ENCODE data around the gene UBQLN3.

The UBQLN3 gene

DNA sequence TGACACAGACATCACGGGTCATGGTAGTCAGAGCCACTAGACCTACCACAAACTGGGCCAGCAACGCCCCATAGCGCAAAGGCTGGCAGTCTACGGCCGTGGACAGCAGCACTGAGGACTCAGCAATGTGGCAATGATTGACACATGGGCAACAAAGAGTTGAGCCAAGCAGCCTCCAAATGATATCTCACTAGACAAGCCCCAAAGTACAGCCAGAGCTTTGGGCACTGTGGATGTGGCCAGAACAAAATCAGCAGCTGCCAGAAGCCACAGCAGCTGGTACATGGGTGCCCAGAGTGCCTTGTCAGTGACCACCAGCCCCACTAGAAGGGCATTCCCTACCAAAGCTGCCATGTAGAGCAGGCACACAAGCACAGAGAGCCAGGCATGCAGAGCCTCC lies 18.0 kb upstream of the UBQLN3 start:
- Mint-ChIP-seq H3K36me3 (ENCODE audit: insufficient read depth) (no peaks in the 10 kb centered on the region), H3K27ac (ENCODE audit: low read depth) (no peak overlapping the region), H3K4me3 (no peak overlapping the region), H3K9me3 (no peaks in the 10 kb centered on the region), H3K4me1 (no peaks in the 10 kb centered on the region), H3K27me3 (peaks cover 57% of the 10 kb centered on the region)
- ATAC-seq (replicated peaks; ENCODE audit: extremely low read depth, poor library complexity, severe bottlenecking) = no peak
- DNase-seq (ENCODE audit: low spot score in 2 of 2) = no peak

- no peaks in the 10 kb centered on the region for H3K4me1 Mint-ChIP-seq
- no peak overlapping the region for H3K4me3 Mint-ChIP-seq
- H3K36me3 Mint-ChIP-seq (ENCODE audit: insufficient read depth) = no peaks in the 10 kb centered on the region
- ATAC-seq (replicated peaks; ENCODE audit: extremely low read depth, poor library complexity, severe bottlenecking) (no peak), DNase-seq (ENCODE audit: low spot score in 2 of 2) (no peak)
- H3K27me3 Mint-ChIP-seq = peaks cover 38% of the 10 kb centered on the region
- H3K9me3 Mint-ChIP-seq = no peaks in the 10 kb centered on the region
- H3K27ac Mint-ChIP-seq (ENCODE audit: low read depth) = no peak overlapping the region
Observed at GRCh38 chr11:5524756-5525155, 15.0 kb upstream of the UBQLN3 start.

- Mint-ChIP-seq H3K36me3 (ENCODE audit: insufficient read depth) (no peaks in the 10 kb centered on the region), H3K27me3 (peaks cover 31% of the 10 kb centered on the region), H3K4me1 (no peaks in the 10 kb centered on the region), H3K9me3 (no peaks in the 10 kb centered on the region), H3K27ac (ENCODE audit: low read depth) (no peak overlapping the region), H3K4me3 (no peak overlapping the region)
- DNase-seq (ENCODE audit: low spot score in 2 of 2) = no peak
- no peak for ATAC-seq (replicated peaks; ENCODE audit: extremely low read depth, poor library complexity, severe bottlenecking)
Observed at GRCh38 chr11:5522308-5522707, 12.6 kb upstream of the UBQLN3 start.

DNA sequence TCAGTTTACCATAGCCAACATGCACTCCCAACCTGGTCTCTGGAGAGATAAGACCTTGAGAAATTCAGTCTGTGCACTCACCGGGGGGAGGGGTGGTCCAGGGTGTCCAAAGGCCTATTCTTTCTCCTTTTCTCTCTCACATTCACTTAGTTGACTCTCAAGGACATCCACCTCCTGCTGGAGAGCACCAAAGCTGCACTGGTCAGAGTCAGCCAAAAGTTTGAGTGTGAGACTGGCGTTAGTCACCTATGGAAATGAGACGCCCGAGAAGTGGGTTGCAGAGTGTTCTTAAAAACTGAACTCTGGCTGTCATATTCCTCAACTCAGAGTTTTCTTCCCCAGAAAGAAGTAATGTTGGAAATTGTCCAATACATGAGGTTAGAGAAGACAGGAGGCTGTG lies 11.8 kb upstream of the UBQLN3 start:
- peaks cover 23% of the 10 kb centered on the region for H3K27me3 Mint-ChIP-seq
- no peaks in the 10 kb centered on the region for H3K36me3 Mint-ChIP-seq (ENCODE audit: insufficient read depth)
- H3K4me1 Mint-ChIP-seq = no peaks in the 10 kb centered on the region
- no peak overlapping the region for H3K27ac Mint-ChIP-seq (ENCODE audit: low read depth)
- ATAC-seq (replicated peaks; ENCODE audit: extremely low read depth, poor library complexity, severe bottlenecking) (no peak), DNase-seq (ENCODE audit: low spot score in 2 of 2) (no peak)
- no peak overlapping the region for H3K4me3 Mint-ChIP-seq
- H3K9me3 Mint-ChIP-seq = no peaks in the 10 kb centered on the region

- ATAC-seq (replicated peaks; ENCODE audit: extremely low read depth, poor library complexity, severe bottlenecking) (no peak), DNase-seq (ENCODE audit: low spot score in 2 of 2) (no peak)
- Mint-ChIP-seq H3K27ac (ENCODE audit: low read depth) (no peak within 1 kb of the TSS), H3K36me3 (ENCODE audit: insufficient read depth) (no peaks in the 10 kb centered on the region), H3K4me3 (no peak within 1 kb of the TSS), H3K4me1 (no peaks in the 10 kb centered on the region), H3K27me3 (no peaks in the 10 kb centered on the region), H3K9me3 (no peaks in the 10 kb centered on the region)
Observed at GRCh38 chr11:5516599-5516998, 6.8 kb upstream of the UBQLN3 start, which contains the start of gene UBQLNL. UBQLNL (minus strand) TSS chr11:5516699; CDS start chr11:5516441, 258 bp downstream.

DNA sequence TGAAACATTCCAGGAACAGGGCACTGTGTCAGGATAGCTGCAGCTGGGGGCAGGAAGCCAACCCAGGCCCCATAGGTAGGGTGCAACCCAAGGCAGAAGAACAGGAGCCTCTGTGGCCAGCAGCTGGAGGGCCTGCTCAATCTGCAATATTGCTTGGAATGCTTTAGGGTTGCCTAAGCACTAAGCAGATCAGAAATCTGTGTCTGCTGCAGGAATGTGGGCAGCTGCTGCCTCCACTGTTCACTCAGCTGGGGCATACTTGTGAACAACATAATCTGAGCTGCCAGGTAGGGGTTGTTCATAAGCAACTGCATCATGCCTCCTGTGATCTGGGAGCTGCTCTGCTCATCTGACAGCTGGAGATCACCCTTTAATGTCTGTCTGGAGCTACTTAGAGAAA lies 5.1 kb upstream of the UBQLN3 start:
- no peak for DNase-seq (ENCODE audit: low spot score in 2 of 2)
- Mint-ChIP-seq H3K4me3 (no peak overlapping the region), H3K36me3 (ENCODE audit: insufficient read depth) (no peaks in the 10 kb centered on the region), H3K9me3 (no peaks in the 10 kb centered on the region), H3K4me1 (no peaks in the 10 kb centered on the region), H3K27ac (ENCODE audit: low read depth) (no peak overlapping the region), H3K27me3 (no peaks in the 10 kb centered on the region)
- ATAC-seq (replicated peaks; ENCODE audit: extremely low read depth, poor library complexity, severe bottlenecking) = no peak

GRCh38 chr11:5508605-5509004 lies 1.2 kb downstream of the UBQLN3 start:
- no peaks in the 10 kb centered on the region for H3K4me1 Mint-ChIP-seq
- no peaks in the 10 kb centered on the region for H3K36me3 Mint-ChIP-seq (ENCODE audit: insufficient read depth)
- no peak overlapping the region for H3K4me3 Mint-ChIP-seq
- DNase-seq (ENCODE audit: low spot score in 2 of 2) (no peak), ATAC-seq (replicated peaks; ENCODE audit: extremely low read depth, poor library complexity, severe bottlenecking) (no peak)
- H3K27me3 Mint-ChIP-seq = peaks cover 9% of the 10 kb centered on the region
- H3K9me3 Mint-ChIP-seq = no peaks in the 10 kb centered on the region
- H3K27ac Mint-ChIP-seq (ENCODE audit: low read depth) = no peak overlapping the region

DNA sequence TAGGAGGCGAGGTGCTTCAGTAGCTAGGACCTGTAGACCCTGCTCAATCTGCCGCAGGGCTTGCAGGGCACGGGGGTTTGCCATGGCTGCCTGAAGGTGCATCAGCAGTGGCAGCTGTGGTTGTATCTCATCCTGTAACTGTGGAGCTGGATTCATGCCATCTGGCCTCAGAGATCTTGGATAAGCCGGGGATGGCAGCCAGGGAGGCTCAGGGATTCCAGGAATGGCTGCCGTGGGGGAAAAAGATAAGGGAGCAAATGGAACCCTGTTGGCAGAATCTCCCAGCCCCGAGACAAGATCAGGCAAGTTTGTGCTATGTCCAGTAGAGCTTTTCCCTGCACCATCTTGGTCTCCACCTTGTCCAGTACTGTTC lies 1.8 kb downstream of the UBQLN3 start:
- ATAC-seq (replicated peaks; ENCODE audit: extremely low read depth, poor library complexity, severe bottlenecking) (no peak), DNase-seq (ENCODE audit: low spot score in 2 of 2) (no peak)
- Mint-ChIP-seq H3K9me3 (no peaks in the 10 kb centered on the region), H3K4me1 (no peaks in the 10 kb centered on the region), H3K36me3 (ENCODE audit: insufficient read depth) (no peaks in the 10 kb centered on the region), H3K27ac (ENCODE audit: low read depth) (no peak overlapping the region), H3K27me3 (peaks cover 9% of the 10 kb centered on the region), H3K4me3 (no peak overlapping the region)

GRCh38 chr11:5507177-5507932 lies 2.4 kb downstream of the UBQLN3 start:
- ATAC-seq (replicated peaks; ENCODE audit: extremely low read depth, poor library complexity, severe bottlenecking) = no peak

DNA sequence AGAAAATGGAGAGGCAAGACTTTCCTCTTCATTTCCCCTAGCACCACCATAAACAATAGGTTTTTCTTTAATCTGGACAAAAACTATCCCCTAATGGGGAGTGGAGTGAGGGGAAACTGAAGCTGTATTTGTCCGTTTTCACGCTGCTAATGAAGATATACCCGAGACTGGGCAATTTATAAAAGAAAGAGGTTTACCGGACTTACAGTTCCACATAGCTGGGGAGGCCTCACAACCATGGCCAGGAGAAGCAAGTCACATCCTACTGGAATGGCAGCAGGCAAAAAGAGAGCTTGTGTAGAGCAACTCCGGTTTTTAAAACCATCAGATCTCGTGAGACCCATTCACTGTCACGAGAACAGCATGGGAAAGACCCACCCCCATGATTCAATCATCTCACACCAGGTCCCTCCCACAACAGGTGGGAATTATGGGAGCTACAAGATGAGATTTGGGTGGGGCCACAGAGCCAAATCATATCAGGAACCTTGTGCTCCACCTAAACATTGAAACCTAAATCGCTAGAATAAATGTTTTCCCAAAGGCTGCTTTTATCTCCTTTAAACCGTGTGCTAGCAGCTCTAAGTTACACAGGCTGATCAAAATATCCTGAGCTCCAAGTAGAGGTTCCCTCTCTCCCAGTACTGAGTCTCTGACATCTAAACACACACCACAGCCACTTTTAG lies 4.3 kb downstream of the UBQLN3 start:
- Mint-ChIP-seq H3K9me3 (no peaks in the 10 kb centered on the region), H3K36me3 (ENCODE audit: insufficient read depth) (no peaks in the 10 kb centered on the region), H3K4me3 (no peak overlapping the region), H3K27ac (ENCODE audit: low read depth) (no peak overlapping the region), H3K27me3 (peaks cover 23% of the 10 kb centered on the region), H3K4me1 (no peaks in the 10 kb centered on the region)
- ATAC-seq (replicated peaks; ENCODE audit: extremely low read depth, poor library complexity, severe bottlenecking) (no peak), DNase-seq (ENCODE audit: low spot score in 2 of 2) (no peak)

More at GRCh38 chr11:5507177-5507932, 2.4 kb downstream of the UBQLN3 start:
- Mint-ChIP-seq H3K4me1 (no peaks in the 10 kb centered on the region), H3K27ac (ENCODE audit: low read depth) (no peak overlapping the region), H3K9me3 (no peaks in the 10 kb centered on the region), H3K4me3 (no peak overlapping the region), H3K27me3 (peaks cover 13% of the 10 kb centered on the region), H3K36me3 (ENCODE audit: insufficient read depth) (no peaks in the 10 kb centered on the region)
- no peak for DNase-seq (ENCODE audit: low spot score in 2 of 2)

DNA sequence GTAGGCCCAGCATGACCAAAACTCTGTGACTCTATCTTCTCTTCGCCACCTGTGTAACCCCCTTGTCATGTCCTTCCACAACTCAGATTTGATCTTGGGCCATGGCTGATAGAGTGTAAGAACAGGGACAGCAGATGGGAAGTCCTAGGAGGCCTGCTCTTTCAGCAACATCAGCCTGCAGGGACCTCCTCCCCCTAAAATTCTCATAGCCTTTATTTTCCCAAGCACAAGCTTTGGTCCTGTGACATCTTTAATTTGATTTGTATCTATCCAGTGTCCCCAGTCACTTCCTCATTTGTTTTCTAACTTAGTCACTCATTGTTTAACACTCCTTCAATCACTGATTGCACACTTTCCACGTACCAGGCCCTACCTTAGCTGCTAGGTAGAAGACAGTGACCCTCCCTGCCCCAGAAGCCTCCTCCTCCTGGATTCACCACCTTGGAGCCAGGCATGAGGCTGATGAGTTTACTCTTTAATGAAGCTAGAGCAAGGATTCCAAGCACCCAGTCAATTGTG lies 5.3 kb downstream of the UBQLN3 start:
- Mint-ChIP-seq H3K4me1 (no peaks in the 10 kb centered on the region), H3K36me3 (ENCODE audit: insufficient read depth) (no peaks in the 10 kb centered on the region), H3K4me3 (no peak overlapping the region), H3K27ac (ENCODE audit: low read depth) (no peak overlapping the region), H3K27me3 (peaks cover 23% of the 10 kb centered on the region), H3K9me3 (no peaks in the 10 kb centered on the region)
- DNase-seq (ENCODE audit: low spot score in 2 of 2) (no peak), ATAC-seq (replicated peaks; ENCODE audit: extremely low read depth, poor library complexity, severe bottlenecking) (no peak)

DNA sequence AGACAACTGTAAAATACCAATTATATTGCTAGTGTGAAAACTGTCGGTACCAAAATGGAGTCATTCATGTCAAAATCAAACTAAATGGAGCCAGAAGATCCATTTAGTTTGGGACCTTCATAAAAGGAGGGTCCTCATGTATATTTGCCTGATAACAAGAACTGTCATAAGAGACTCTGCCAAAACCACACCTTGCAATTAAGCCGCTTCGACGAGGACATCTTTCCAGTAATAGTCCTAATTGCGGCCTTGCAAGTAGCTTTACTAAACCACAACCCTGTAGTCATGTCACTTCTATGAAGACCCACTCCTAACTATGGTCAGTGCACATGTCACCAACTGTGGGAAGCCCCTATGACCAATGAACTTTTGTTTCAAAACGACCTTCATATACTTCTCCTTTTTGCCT lies 9.4 kb downstream of the UBQLN3 start:
- ATAC-seq (replicated peaks; ENCODE audit: extremely low read depth, poor library complexity, severe bottlenecking) (no peak), DNase-seq (ENCODE audit: low spot score in 2 of 2) (no peak)
- Mint-ChIP-seq H3K9me3 (no peaks in the 10 kb centered on the region), H3K27ac (ENCODE audit: low read depth) (no peak overlapping the region), H3K4me1 (no peaks in the 10 kb centered on the region), H3K36me3 (ENCODE audit: insufficient read depth) (no peaks in the 10 kb centered on the region), H3K27me3 (peaks cover 23% of the 10 kb centered on the region), H3K4me3 (no peak overlapping the region)

DNA sequence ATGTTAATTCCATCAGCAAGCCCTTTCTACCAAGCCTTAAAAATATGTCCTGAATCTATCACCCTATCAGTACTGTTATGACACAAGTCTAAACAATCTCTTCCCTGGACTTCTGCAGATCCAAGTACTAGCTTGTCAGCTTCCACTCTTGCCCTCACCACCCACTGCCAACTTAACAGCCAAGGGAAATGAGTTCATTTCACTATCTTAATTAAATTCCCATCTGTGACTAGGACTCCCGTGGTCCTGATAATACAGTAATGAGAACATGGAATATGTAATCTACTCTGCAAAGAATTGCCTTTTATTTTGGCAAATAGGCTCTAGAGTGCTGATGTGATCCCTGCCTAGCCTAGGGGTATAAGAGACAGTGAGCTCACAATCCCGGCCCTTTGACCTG lies 10.1 kb downstream of the UBQLN3 start:
- ATAC-seq (replicated peaks; ENCODE audit: extremely low read depth, poor library complexity, severe bottlenecking) (no peak), DNase-seq (ENCODE audit: low spot score in 2 of 2) (no peak)
- H3K27me3 Mint-ChIP-seq = peaks cover 19% of the 10 kb centered on the region
- no peak overlapping the region for H3K4me3 Mint-ChIP-seq
- H3K9me3 Mint-ChIP-seq = no peaks in the 10 kb centered on the region
- no peaks in the 10 kb centered on the region for H3K4me1 Mint-ChIP-seq
- no peaks in the 10 kb centered on the region for H3K36me3 Mint-ChIP-seq (ENCODE audit: insufficient read depth)
- no peak overlapping the region for H3K27ac Mint-ChIP-seq (ENCODE audit: low read depth)

All from central memory CD8-positive, alpha-beta T cell (primary cell).